GM19099 (cell line): Measurements from ENCODE around the gene P4HTM.

Experiments
- POLR2A ChIP-seq: IDR thresholded peaks from 3 replicates; pipeline ENCODE4 v1.6.1; 2011; ENCODE audit warnings: low read depth; ENCODE audit not compliant: insufficient read length; ENCODE audit errors: extremely low read depth

The P4HTM gene

GRCh38 chr3:49023775-49024174 is 33.7 kb downstream of the P4HTM start:
- no peak for TF ChIP-seq POLR2A

GRCh38 chr3:49024449-49024848 is 34.4 kb downstream of the P4HTM start:
- TF ChIP-seq POLR2A: peak; percentile 29

- peak; percentile 36 for TF ChIP-seq POLR2A
These were observed 35.2 kb downstream of the P4HTM start for GRCh38 chr3:49025005-49025792.

- TF ChIP-seq POLR2A: no peak
These were observed 35.9 kb downstream of the P4HTM start for GRCh38 chr3:49025793-49026520.

GRCh38 chr3:49026536-49026935 is 36.5 kb downstream of the P4HTM start:
- TF ChIP-seq POLR2A: no peak

GRCh38 chr3:49027634-49028033 is 37.6 kb downstream of the P4HTM start:
- no peak for TF ChIP-seq POLR2A

- no peak for TF ChIP-seq POLR2A
These were observed 38.2 kb downstream of the P4HTM start for GRCh38 chr3:49028298-49028672.

- peak; percentile 100 for TF ChIP-seq POLR2A
These were observed 38.9 kb downstream of the P4HTM start, which contains the start of gene IMPDH2 for GRCh38 chr3:49028673-49029562. IMPDH2 (minus strand) TSS chr3:49029398; CDS start chr3:49029350, 48 bp downstream.

- TF ChIP-seq POLR2A: no peak
These were observed 39.5 kb downstream of the P4HTM start for GRCh38 chr3:49029563-49029884.

GRCh38 chr3:49030321-49030720 is 40.3 kb downstream of the P4HTM start:
- no peak for TF ChIP-seq POLR2A

GRCh38 chr3:49032646-49033304 is 42.7 kb downstream of the P4HTM start:
- no peak for TF ChIP-seq POLR2A

GRCh38 chr3:49034650-49035049 is 44.6 kb downstream of the P4HTM start:
- no peak for TF ChIP-seq POLR2A

GRCh38 chr3:49035281-49035680 is 45.2 kb downstream of the P4HTM start:
- no peak for TF ChIP-seq POLR2A

GRCh38 chr3:49053543-49053942 is 63.5 kb downstream of the P4HTM start:
- TF ChIP-seq POLR2A: no peak
